GM18951 (cell line): ENCODE results near the gene CRB3.
"Not testable (repeated sequence)": the region's sequence is repeated elsewhere in the genome, so short reads cannot be mapped to it uniquely, and the experiment has no call there.

Experiments
- POLR2A ChIP-seq: IDR thresholded peaks from 4 replicates; pipeline ENCODE4 v1.6.1; 2011; ENCODE audit warnings: mild to moderate bottlenecking; ENCODE audit not compliant: insufficient read length, insufficient read depth; ENCODE audit errors: extremely low read depth
- in situ Hi-C: fragments of 300-500 bp; cut with MboI; formaldehyde crosslinking; loops from one replicate; pipeline ENCODE4 v1.12.0; 2022; ENCODE audit warnings: low sequenced_read_pairs, mixed read lengths, inconsistent platforms; ENCODE audit not compliant: unreplicated experiment

The CRB3 gene

DNA sequence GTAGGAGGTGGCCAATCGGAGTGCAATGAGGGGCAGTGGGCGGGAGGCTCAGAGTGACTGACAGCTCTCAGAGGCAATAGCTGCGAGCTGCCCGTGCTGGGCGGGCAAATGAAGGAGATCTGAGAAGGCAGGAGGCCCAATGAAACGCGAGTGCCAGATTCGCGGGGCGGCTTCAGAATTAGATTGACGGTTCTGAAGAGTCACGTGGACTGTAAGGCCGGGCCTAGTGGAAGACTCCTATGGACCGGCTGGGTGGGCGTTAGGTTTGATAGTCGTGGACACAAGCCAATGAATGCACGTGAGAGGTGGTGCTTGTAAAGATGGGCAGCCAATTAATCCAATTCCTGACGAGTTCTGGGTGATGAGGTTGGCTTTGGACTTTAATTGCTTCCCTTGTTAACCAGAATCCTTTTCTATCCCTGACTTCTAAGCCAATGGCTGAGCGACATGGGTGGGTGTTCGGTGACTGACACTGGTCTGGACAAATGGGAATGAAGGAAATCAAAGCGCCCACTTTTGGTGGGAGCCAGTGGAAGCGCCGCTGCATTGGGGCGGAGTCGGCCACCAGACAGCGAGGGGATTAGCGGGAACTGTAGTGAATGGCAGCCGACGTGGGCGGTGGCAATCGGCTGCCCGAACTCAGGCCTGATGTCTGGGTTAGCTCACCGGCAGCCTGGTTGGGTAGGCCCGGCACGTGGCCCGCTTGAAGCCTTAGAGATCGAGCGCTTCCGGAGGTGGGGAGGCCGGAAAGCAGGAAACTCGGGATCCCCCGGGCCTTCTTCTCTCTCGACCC lies 38.9 kb upstream of the CRB3 start:
- in situ Hi-C loops = no loop called here
- TF ChIP-seq POLR2A = peak; percentile 57

DNA sequence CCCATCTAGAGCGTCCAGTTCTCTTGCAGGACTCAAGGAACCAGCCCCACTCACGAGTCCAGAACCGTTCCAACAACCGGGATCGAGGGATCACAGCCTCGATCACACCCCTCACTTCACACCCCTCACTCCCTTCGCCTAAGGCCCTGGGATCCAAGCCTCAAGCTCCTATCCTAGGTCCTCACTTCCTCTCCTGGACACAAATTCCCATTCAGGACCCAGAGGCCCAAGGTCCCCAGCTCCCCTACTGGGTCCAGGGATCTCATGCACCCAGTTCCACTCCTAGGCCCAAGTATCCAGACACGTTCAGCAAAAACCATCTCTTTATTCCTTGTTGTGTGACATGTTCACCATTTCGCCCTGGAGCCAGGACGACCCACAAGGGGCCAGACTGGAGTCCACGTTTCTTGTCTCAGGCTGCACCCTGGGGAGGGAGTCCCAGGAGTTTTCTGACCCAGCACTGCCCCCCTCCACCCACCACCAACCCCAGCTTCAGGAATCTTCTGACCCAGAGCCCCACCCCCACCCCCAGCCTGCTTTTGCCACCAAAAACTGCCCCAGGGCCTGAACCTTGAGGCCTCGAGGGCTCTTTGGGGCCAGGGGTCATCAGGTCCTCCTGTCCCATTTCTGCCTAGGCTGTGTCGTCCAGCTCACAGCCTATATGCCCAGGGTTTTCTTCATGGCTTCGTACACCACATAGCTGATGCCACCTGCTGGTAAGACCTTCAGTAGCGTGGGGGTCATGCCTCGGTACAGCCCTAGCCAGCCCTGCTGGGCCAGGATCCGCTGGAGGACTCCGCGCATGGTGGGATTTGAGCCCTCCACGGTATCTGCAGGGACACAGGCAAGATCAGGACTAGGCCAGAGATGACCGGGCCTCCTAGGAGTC lies 38.1 kb upstream of the CRB3 start:
- in situ Hi-C loops = no loop called here
- no peak for TF ChIP-seq POLR2A

DNA sequence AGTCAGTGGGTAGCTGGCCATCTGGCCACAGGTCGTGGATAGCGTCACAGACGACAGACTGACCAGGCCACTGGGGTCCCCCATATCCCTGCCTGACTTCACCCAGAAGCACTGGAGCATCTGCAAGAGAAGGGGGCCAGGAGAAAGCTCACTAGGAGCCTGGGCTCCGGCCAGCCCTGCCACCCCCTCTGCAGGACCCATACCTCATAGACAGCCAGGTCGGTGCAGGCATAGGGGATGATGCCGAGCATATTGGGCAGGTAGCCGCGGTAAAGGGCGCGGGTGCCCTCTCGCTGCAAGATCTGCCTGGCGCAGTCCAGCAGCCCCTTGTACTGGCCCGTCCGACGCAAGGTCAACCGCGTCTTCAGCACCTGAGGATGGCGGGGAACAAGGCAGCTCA lies 36.9 kb upstream of the CRB3 start:
- in situ Hi-C loops = no loop called here
- no peak for TF ChIP-seq POLR2A

- in situ Hi-C loops = not testable (repeated sequence)
Observed at GRCh38 chr19:6428692-6429418, 35.2 kb upstream of the CRB3 start.

GRCh38 chr19:6429419-6430221 lies 34.5 kb upstream of the CRB3 start:
- in situ Hi-C loops = no loop called here
- no peak for TF ChIP-seq POLR2A

GRCh38 chr19:6431891-6432290 lies 32.2 kb upstream of the CRB3 start:
- TF ChIP-seq POLR2A = no peak
- in situ Hi-C loops = no loop called here

DNA sequence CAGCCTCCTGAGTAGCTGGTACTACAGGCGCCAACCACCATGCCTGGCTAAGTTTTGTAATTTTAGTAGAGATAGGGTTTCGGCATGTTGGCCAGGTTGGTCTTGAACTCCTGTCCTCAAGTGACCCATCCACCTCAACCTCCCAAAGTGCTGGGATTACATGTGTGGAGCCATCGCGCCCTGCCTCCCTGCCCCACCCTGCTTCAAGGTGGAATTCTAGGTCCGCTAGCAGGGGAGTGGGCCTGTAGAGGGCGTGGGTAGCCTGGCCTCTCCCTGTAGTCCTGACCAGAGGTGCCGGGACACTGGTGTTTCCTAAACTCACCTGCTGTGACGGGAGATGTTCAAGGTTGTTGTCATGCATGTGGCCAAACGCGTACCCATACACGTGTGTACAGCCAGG lies 30.9 kb upstream of the CRB3 start:
- no peak for TF ChIP-seq POLR2A
- in situ Hi-C loops = no loop called here

GRCh38 chr19:6433663-6434062 lies 30.4 kb upstream of the CRB3 start, which contains the start of gene SLC25A41:
SLC25A41 (minus strand) TSS chr19:6433763; CDS start chr19:6433693, 70 bp downstream.
- no peak for TF ChIP-seq POLR2A
- in situ Hi-C loops = no loop called here

DNA sequence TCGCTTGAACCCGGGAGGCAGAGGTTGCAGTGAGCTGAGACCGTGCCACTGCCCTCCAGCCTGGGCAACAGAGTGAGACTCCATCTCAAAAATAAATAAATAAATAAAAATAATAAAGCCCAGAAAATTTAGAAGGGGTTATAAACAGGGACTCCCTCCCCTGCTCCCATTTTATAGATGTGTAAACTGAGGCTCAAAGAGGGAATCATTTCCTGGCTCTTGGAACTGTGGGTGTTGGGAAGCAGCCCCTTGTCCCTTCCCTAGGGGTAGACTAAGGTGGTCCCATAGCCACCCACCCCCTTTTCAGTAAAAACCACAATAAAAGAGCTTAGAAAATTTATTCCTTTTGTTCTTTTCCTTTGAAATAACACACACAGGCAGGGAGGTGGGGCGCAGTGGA lies 24.3 kb upstream of the CRB3 start:
- TF ChIP-seq POLR2A = no peak

DNA sequence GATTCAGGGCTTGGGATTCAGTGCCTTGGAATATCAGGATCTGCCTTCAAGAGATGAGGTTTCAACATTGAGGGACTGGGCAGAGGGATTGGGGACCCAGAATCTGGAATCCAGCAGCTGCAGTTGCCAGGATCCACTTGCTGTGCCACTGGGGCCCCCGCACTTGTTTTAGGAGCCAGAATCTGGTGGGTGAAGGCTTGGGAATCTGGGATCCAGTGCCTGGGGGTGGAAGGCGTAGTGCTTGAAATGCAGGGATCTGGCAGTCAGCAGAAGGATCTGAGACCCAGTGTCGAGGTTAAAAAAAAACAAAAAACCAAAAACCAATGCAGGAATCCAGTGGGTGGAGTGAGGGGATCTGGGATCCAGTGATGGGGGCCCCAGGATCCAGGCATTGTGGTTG lies 23.2 kb upstream of the CRB3 start:
- in situ Hi-C loops = no loop called here
- TF ChIP-seq POLR2A = no peak

More for the DNA sequence above, 24.3 kb upstream of the CRB3 start:
- in situ Hi-C loops = no loop called here

DNA sequence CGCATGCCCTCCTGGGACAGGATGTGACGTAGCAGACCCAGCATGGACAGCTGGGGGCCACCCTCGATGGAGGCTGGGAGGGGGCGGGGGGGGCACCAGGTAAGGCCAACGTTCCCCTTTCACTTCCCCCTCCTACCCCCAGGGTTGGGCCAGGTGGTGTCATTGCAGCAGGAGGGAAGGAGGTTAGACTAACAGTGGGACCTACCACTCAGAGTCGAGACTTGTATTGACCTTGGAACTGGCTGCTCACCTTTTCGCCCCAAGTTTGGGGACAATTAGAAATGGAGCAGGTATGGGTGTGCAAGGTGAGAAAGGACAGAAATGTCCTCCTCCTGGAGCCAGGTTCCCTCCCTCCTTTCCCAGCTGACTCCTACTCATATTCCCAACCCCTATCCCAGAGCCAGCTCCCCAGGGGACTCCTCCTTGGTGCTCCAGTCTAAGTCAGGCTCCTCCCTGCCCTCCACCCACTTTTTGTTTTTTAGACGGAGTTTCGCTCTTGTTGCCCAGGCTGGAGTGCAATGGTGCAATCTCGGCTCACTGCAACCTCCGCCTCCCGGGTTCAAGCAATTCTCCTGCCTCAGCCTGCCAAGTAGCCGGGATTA lies 21.9 kb upstream of the CRB3 start:
- in situ Hi-C loops = no loop called here
- no peak for TF ChIP-seq POLR2A

DNA sequence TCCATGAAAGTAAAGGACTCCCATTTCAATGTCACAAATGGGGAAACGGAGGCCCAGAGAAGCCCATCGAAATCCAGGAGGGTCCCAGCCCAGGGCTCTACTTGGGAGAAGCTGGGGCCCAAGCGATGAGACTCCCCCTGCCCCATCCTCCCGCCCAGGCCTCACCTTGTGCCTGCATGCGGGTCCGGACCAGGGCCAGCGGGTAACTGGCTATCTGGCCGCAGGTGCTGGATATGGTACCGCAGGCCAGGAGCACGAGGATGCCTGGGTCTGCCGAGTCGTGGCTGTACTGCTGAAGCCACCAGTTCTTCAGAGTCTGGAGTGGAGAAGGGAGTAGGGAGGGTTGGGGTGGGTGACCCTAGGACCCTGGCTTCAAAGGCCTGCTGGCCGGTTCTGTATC lies 20.1 kb upstream of the CRB3 start:
- no peak for TF ChIP-seq POLR2A
- in situ Hi-C loops = no loop called here

- no peak for TF ChIP-seq POLR2A
- in situ Hi-C loops = no loop called here
Observed at GRCh38 chr19:6446452-6446851, 17.6 kb upstream of the CRB3 start.
